KMS-11 (cell line): ENCODE results near the gene TMEM132C.

Experiments
- H2AFZ ChIP-seq: fragments of 200-600 bp; sonication (generic); 2 replicates; pipeline ENCODE4 v1.6.1; 2016; ENCODE audit warnings: antibody characterized with exemption, mixed run types, low read depth
- H3K27ac ChIP-seq: fragments of 200-600 bp; sonication (generic); 2 replicates; pipeline ENCODE4 v1.6.1; 2016; ENCODE audit warnings: mild to moderate bottlenecking, mixed run types
- H3K27me3 ChIP-seq: fragments of 200-600 bp; sonication (generic); 2 replicates; pipeline ENCODE4 v1.6.1; 2017; ENCODE audit warnings: mild to moderate bottlenecking, low read depth, mixed run types, moderate library complexity; ENCODE audit not compliant: insufficient read depth
- H3K36me3 ChIP-seq: fragments of 200-600 bp; sonication (generic); 2 replicates; pipeline ENCODE4 v1.6.1; 2017; ENCODE audit warnings: mild to moderate bottlenecking, mixed run types; ENCODE audit not compliant: insufficient read depth
- H3K4me1 ChIP-seq: fragments of 200-600 bp; sonication (generic); 2 replicates; pipeline ENCODE4 v1.6.1; 2016; ENCODE audit warnings: mild to moderate bottlenecking, low read depth, mixed run types; ENCODE audit not compliant: poor library complexity, severe bottlenecking
- H3K4me2 ChIP-seq: fragments of 200-600 bp; sonication (generic); 2 replicates; pipeline ENCODE4 v1.7.0; 2016; ENCODE audit warnings: mild to moderate bottlenecking, mixed run types
- H3K4me3 ChIP-seq: fragments of 200-600 bp; sonication (generic); IDR thresholded peaks from 2 replicates; pipeline ENCODE4 v1.6.1; 2017; ENCODE audit warnings: low read depth, low read length, mixed read lengths; ENCODE audit not compliant: insufficient read depth
- H3K79me2 ChIP-seq: fragments of 200-600 bp; sonication (generic); 2 replicates; pipeline ENCODE4 v1.6.1; 2016; ENCODE audit warnings: low read depth, mixed run types; ENCODE audit not compliant: insufficient read depth
- H3K9ac ChIP-seq: fragments of 200-600 bp; sonication (generic); 2 replicates; pipeline ENCODE4 v1.6.1; 2016; ENCODE audit warnings: mild to moderate bottlenecking, mixed run types
- H4K20me1 ChIP-seq: fragments of 200-600 bp; sonication (generic); 2 replicates; pipeline ENCODE4 v1.6.1; 2016; ENCODE audit warnings: mild to moderate bottlenecking, mixed run types; ENCODE audit not compliant: insufficient read depth
- CTCF ChIP-seq: fragments of 200-600 bp; sonication (generic); conservative IDR thresholded peaks from 2 replicates; pipeline ENCODE4 v1.6.1; 2017; ENCODE audit warnings: low read depth, mild to moderate bottlenecking, antibody characterized with exemption, low read length, moderate library complexity, mixed read lengths

Gene TMEM132C

GRCh38 chr12:128338386-128339125, 71.6 kb downstream of the TMEM132C start:
- H3K4me2 ChIP-seq = no peak overlapping the region
- H2AFZ ChIP-seq = no peak overlapping the region
- no peaks in the 10 kb centered on the region for H3K27me3 ChIP-seq
- H3K27ac ChIP-seq = no peak overlapping the region
- H3K36me3 ChIP-seq = no peaks in the 10 kb centered on the region
- H3K4me1 ChIP-seq = no peaks in the 10 kb centered on the region
- no peak for TF ChIP-seq CTCF
- no peaks in the 10 kb centered on the region for H4K20me1 ChIP-seq
- no peak overlapping the region for H3K9ac ChIP-seq
- no peak overlapping the region for H3K4me3 ChIP-seq
- no peaks in the 10 kb centered on the region for H3K79me2 ChIP-seq

- H4K20me1 ChIP-seq = no peaks in the 10 kb centered on the region
- no peak overlapping the region for H3K9ac ChIP-seq
- no peaks in the 10 kb centered on the region for H3K4me1 ChIP-seq
- H2AFZ ChIP-seq = no peak overlapping the region
- H3K79me2 ChIP-seq = no peaks in the 10 kb centered on the region
- H3K4me2 ChIP-seq = no peak overlapping the region
- no peak overlapping the region for H3K27ac ChIP-seq
- H3K27me3 ChIP-seq = no peaks in the 10 kb centered on the region
- no peak overlapping the region for H3K4me3 ChIP-seq
- TF ChIP-seq CTCF = no peak
- no peaks in the 10 kb centered on the region for H3K36me3 ChIP-seq
These were observed 72.2 kb downstream of the TMEM132C start for GRCh38 chr12:128339126-128339520.

GRCh38 chr12:128339631-128340030, 72.7 kb downstream of the TMEM132C start:
- Histone ChIP-seq H3K4me2 (no peak overlapping the region), H3K27me3 (no peaks in the 10 kb centered on the region), H3K9ac (no peak overlapping the region), H3K4me1 (no peaks in the 10 kb centered on the region), H3K27ac (no peak overlapping the region), H3K36me3 (no peaks in the 10 kb centered on the region), H3K79me2 (no peaks in the 10 kb centered on the region), H3K4me3 (no peak overlapping the region), H2AFZ (no peak overlapping the region), H4K20me1 (no peaks in the 10 kb centered on the region)
- TF ChIP-seq CTCF = no peak

- Histone ChIP-seq H3K79me2 (no peaks in the 10 kb centered on the region), H3K4me2 (no peak overlapping the region), H3K9ac (no peak overlapping the region), H3K4me3 (no peak overlapping the region), H4K20me1 (no peaks in the 10 kb centered on the region), H3K4me1 (no peaks in the 10 kb centered on the region), H2AFZ (no peak overlapping the region), H3K27ac (no peak overlapping the region), H3K27me3 (no peaks in the 10 kb centered on the region), H3K36me3 (no peaks in the 10 kb centered on the region)
- no peak for TF ChIP-seq CTCF
These were observed 86.3 kb downstream of the TMEM132C start for GRCh38 chr12:128353301-128353700.
